ENCODE measurements around the gene KDM2B.
"Not testable (repeated sequence)": the region's sequence is repeated elsewhere in the genome, so short reads cannot be mapped to it uniquely, and the experiment has no call there.

KDM2B gene

GRCh38 chr12:121423682-121424623 lies 156.9 kb downstream of the KDM2B start:
- DNase-seq, result no peak

DNA sequence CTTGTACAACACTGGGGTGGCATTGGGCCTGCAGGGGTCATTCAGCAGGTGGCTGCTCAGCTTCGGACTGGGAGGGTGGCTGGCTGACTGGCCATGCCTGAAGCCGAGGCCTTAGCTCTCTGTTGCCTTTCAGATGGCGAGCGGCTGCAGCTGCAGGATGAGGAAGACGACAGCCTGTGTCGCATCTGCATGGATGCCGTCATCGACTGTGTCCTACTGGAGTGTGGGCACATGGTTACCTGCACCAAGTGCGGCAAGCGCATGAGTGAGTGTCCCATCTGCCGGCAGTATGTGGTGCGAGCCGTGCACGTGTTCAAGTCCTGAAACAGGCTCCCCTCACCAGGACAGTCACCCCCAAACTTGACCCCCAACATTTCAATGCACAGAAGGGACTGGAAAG lies 157.6 kb downstream of the KDM2B start:
- no peak for DNase-seq

- DNase-seq, result no peak
Measured at GRCh38 chr12:121420109-121420508, 160.7 kb downstream of the KDM2B start.

GRCh38 chr12:121417847-121418246 lies 163.0 kb downstream of the KDM2B start:
- no peak for DNase-seq

- no peak for DNase-seq
Measured at GRCh38 chr12:121413917-121414316, 166.9 kb downstream of the KDM2B start.

DNA sequence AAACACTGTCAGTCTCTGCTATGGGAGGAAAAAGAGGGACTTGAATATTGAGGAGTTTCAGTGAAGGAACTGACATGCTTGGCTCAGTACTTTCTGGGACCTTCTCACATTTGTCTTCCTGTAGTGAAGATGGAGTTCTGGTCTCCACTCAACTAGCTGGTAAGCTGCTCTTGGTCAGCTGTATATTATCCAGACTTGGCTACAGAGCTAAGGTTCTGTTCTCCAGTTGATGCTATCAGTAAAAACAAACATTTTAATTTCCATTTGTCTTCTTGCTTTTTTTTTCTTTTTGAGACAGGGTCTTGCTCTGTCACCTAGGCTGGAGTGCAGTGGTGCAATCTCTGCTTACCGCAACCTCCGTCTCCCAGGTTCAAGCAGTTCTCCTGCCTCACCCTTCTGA lies 175.6 kb downstream of the KDM2B start:
- DNase-seq, result no peak

- no peak for DNase-seq
Measured at GRCh38 chr12:121404734-121405133, 176.1 kb downstream of the KDM2B start.

- no peak for DNase-seq
Measured at GRCh38 chr12:121403721-121404120, 177.1 kb downstream of the KDM2B start.

DNA sequence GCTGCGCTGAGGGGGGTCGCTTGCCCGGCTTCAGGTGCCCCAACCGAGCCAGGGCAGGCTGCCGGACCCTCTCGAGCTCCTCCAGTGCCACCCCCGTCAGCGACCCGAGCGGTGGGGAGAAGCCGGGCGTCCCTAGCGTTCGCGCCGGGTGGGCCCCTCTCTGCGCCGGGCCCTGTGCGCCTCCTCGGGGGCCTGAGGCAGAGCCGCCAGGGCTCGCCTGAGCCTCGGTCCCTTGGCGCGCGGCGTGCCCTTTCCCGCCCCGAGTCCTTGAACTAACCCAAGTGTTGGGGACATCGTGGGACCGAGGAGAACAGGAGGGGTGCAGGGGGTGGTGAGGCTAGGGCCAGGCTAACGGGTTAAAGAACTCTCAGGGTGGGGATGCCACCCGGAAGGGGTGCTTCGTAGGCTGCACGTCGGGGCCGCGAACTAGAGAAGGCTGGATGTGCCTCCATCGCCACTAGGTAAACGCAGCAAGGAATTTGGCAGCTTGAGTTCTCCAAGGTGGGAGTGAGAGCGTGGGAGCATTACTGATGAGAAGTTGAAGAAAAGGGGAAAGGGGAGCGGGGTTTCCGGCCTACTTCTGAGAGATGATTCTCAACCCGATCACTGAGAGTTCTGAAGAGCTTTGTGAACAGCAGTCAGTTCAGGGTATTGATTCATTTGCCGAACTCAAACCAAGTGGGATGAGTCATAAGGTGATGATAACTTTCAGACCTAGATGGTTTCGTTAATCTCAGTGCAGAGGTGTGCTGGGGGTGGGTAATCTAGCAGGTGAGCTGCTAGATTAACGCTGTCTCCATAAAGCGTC lies 180.3 kb downstream of the KDM2B start:
- peak; percentile 78 for DNase-seq

- DNase-seq, result peak; percentile 100
Measured at GRCh38 chr12:121399391-121400331, 181.2 kb downstream of the KDM2B start, which contains the start of gene RNF34. Gene RNF34, plus strand, starts transcription at chr12:121400118. Its CDS starts 95 bp downstream, at chr12:121400213.

DNA sequence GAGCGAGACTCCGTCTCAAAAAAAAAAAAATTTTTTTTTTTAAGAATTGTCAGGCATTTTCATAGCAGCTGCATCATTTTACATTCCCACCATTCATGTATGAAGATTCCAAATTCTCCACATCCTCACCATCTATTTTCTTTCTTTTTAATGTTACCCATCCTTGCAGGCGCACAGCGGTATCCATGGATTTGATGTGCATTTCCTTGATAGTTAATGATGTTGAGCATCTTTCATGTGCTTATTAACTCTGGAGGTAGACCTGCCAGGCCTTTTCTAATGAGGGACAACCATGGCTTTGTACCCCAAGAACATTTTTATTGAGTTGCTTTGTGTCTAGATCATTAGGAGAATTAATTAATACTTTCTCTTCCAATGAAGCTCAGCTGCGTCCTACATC lies 182.5 kb downstream of the KDM2B start:
- no peak for DNase-seq

DNA sequence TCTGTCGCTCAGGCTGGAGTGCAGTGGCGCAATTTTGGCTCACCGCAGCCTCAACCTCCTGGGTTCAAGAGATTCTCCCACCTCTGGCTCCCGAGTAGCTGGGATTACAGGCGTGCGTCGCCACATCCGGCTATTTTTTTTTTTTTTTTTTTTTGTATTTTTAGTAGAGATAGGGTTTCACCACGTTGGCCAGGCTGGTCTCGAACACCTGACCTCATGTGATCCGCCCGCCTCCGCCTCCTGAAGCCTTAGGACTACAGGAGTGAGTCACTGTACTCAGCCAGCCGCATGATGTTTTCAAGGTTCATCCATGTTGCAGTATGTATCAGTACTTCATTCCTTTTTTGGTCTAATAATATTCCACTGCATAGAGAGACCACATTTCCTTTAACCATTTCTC lies 183.3 kb downstream of the KDM2B start:
- DNase-seq, result no peak

GRCh38 chr12:121392325-121392716 lies 188.5 kb downstream of the KDM2B start:
- DNase-seq, result no peak

DNA sequence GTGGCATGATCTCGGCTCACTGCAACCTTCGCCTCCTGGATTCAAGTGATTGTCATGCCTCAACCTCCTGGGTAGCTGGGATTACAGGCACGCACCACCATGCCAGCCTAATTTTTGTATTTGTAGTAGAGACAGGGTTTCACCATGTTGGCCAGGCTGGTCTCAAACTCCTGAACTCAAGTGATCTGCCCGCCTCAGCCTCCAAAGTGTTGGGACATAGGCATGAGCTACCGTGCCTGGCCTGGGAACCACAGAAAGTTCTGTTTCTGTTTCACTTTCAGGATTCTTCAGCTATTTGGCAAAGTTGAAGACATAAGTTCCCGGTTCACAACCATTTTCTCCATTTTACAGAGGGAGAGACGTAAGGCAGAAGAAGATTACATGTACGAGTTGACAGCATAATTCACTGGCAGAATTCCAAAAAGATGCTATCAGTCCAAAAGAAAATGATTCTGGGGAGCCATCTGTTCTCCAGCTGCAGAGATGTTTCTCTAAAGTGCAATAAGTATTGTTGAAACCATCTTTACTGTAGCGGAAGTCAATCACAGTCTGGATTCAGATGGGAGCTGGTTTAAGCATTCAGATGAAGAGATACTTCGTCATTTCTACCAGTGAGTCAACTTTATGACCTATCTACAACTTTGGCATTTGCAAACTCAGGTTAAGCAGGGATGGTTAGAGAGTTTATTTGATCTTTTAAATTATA lies 189.1 kb downstream of the KDM2B start:
- no peak for DNase-seq

DNA sequence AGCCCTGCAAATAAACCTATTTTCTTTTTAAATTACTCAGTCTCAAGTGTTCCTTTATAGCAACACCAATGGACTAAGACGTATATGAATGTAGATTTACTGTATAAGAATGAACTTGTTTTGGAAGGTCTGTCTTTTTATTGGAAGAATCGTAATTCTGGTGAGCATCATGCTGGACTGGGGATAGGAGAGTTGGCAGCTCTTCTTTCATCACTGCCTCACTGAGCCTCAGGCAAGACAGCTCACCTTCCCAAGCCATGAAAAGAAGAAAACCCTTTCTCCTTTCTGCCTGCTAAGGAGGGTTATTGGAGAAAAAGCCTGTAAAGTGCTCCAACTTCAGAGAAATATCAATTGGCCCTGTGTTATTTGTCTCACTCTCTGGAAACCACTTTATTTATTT lies 190.0 kb downstream of the KDM2B start:
- DNase-seq, result no peak

DNA sequence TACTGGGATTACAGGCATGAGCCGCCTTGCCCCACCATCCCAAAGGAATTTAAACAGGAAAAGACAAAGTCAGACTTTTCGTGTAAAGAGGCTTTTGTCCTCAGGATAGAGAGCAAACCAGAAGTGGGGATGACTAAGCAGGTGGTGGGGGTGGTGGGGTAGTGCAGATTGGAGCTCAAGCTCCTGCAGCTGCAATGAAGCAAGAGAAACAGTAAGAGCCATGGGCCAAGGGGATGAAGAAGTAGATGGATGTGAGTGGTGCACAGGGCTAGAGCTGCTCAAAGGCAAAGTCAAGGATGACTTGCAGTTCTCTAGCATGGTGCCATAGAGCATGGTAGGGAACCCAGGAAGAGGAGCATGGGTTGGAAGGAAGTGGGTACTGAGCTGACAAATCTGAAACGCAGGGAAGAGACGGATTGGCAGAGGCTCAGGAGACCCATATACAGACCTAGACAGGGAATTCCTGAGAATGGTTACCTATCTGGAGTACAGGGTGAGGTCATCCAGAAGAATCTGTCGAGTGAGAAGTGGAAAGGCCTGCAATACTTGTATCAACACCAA lies 192.3 kb downstream of the KDM2B start:
- DNase-seq, result peak; percentile 88

DNA sequence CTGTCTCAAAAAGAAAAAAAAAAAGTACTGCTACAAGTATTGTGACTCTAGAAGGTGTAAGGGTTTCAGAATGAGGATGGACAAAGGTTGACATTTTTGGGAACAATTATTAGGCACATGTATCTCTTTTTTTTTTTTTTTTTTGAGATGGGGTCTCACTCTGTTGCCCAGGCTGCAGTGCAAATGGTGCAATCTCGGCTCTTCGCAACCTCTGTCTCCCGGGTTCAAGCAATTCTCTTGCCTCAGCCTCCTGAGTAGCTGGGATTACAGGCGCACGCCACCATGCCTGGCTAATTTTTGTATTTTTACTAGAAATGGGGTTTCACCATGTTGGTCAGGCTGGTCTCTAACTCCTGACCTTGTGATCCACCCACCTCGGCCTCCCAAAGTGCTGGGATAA lies 195.9 kb downstream of the KDM2B start:
- DNase-seq, result not testable (repeated sequence)

- no peak for DNase-seq
Measured at GRCh38 chr12:121383601-121384021, 197.2 kb downstream of the KDM2B start.

DNA sequence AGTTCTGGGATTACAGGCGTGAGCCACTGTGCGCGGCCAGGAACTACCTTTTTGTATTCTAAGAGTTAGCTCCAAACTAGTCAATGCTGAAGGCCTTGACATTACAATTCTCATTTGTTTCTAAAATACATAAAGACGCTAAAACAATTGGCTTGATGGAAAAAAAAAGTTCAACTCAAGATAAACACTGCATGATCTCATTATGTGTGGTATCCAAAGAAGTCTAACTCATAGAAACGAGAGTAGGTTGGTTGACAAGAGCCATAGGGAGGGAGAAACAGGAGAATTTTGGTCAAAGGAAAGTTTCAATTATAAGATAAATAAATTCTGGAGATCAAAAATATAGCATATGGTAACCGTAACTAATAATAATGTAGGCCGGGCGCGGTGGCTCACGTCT lies 200.9 kb downstream of the KDM2B start:
- no peak for DNase-seq

Measured in islet precursor cell (in vitro differentiated cells).